Stimulated activated CD4-positive, alpha-beta T cell treated with anti-CD3 and anti-CD28 coated beads, TNF-alpha, amount 100 ng/mL, for 48 hours (primary cell): Measurements from ENCODE around the gene CENPN.

Experiments
- DNase-seq, 3 donors: peaks; one replicate each; pipeline ENCODE4 v3.0.0-alpha.2; 2020; ENCODE audit warnings: low read depth in 3 of 3

Gene CENPN

GRCh38 chr16:81077076-81077940 is 70.3 kb downstream of the CENPN start, which contains the start of gene C16orf46:
Gene C16orf46 (minus strand): TSS chr16:81077238. CDS start chr16:81063955, 13,283 bp downstream.
- DNase-seq, result peak; percentile 94 to 95 (median 95)

GRCh38 chr16:81080233-81080632 is 73.2 kb downstream of the CENPN start:
- no peak for DNase-seq

- DNase-seq, result no peak
Observed at GRCh38 chr16:81081014-81081413, 74.0 kb downstream of the CENPN start.
